HG03025 (cell line): ENCODE measurements around the gene TPPP2.

ENCODE experiments used
- ATAC-seq: cut with Tn5 transposase; IDR thresholded peaks from one replicate; pipeline ENCODE4 v1.9.1; 2021; ENCODE audit warnings: mild to moderate bottlenecking, moderate library complexity; ENCODE audit not compliant: unreplicated experiment, low FRiP score

Gene TPPP2

GRCh38 chr14:21016413-21017190 is 13.4 kb upstream of the TPPP2 start:
- no peak for ATAC-seq

GRCh38 chr14:21017528-21018245 is 12.3 kb upstream of the TPPP2 start:
- no peak for ATAC-seq

- no peak for ATAC-seq
Observed at GRCh38 chr14:21018286-21018685, 11.7 kb upstream of the TPPP2 start.

- no peak for ATAC-seq
Observed at GRCh38 chr14:21018781-21019180, 11.2 kb upstream of the TPPP2 start.

GRCh38 chr14:21019366-21019765 is 10.7 kb upstream of the TPPP2 start:
- no peak for ATAC-seq

GRCh38 chr14:21020977-21021545 is 9.0 kb upstream of the TPPP2 start:
- ATAC-seq, result no peak

GRCh38 chr14:21022686-21023085 is 7.3 kb upstream of the TPPP2 start:
- ATAC-seq, result no peak

GRCh38 chr14:21023174-21023573 is 6.8 kb upstream of the TPPP2 start:
- no peak for ATAC-seq

GRCh38 chr14:21023817-21024584 is 6.0 kb upstream of the TPPP2 start:
- no peak for ATAC-seq

GRCh38 chr14:21024585-21025370 is 5.2 kb upstream of the TPPP2 start, which contains the start of gene NDRG2:
TSS of gene NDRG2 (minus strand) at chr14:21025061. CDS start at chr14:21023315, 1,746 bp downstream.
- ATAC-seq, result no peak

- ATAC-seq, result no peak
Observed at GRCh38 chr14:21025371-21026273, 4.4 kb upstream of the TPPP2 start.

GRCh38 chr14:21026274-21026987 is 3.6 kb upstream of the TPPP2 start:
- no peak for ATAC-seq

- ATAC-seq, result no peak
Observed at GRCh38 chr14:21026988-21027315, 3.1 kb upstream of the TPPP2 start.

- ATAC-seq, result no peak
Observed at GRCh38 chr14:21030531-21030930, 514 bp downstream of the TPPP2 start.

- ATAC-seq, result no peak
Observed at GRCh38 chr14:21032326-21033132, 2.5 kb downstream of the TPPP2 start.

GRCh38 chr14:21033133-21033698 is 3.2 kb downstream of the TPPP2 start:
- no peak for ATAC-seq

- no peak for ATAC-seq
Observed at GRCh38 chr14:21034707-21035106, 4.7 kb downstream of the TPPP2 start, which contains the start of gene RNASE13. TSS of gene RNASE13 (minus strand) at chr14:21034807. CDS start at chr14:21034288, 519 bp downstream.
